Pancreas (tissue), 10 donors: Measurements from ENCODE around the gene AGBL1. TPM values are rescaled to one million over a fixed set of nuclear protein-coding genes. Genes with fewer than 3 reads are reported as not detected.

Experiments used
- ATAC-seq, 4 donors: fragments of 200-7000 bp; cut with Tn5 transposase; one replicate each; pipeline versions ENCODE4 v1.8.0 to v1.9.1; 2020; ENCODE audit warnings: mild to moderate bottlenecking in 4 of 4, moderate library complexity in 4 of 4
- DNase-seq, 6 donors: peaks; one replicate each; pipeline ENCODE4 v3.0.0-alpha.2; 2020
- FAIRE-seq: peaks from 2 replicates; lab custom pipeline; 2012; peaks lifted over from hg19 to GRCh38; lab: Jason Lieb, UNC
- H3K27ac ChIP-seq, 4 donors: fragments of 200-600 bp; sonication (generic); 1 replicate in 3 of 4; 2 replicates in 1 of 4; pipeline versions ENCODE4 v1.5.0 to v1.8.0; 2020
- H3K27me3 ChIP-seq, 4 donors: fragments of 200-600 bp; one replicate each; pipeline ENCODE4 v1.8.0; 2021
- H3K36me3 ChIP-seq, 3 donors: fragments of 200-600 bp; sonication (generic) in 1 of 3; one replicate each; pipeline versions ENCODE4 v1.5.0 to v1.8.0; 2020 to 2021
- H3K4me1 ChIP-seq, 3 donors: fragments of 200-600 bp; one replicate each; pipeline ENCODE4 v1.8.0; 2021
- H3K4me3 ChIP-seq, 4 donors: fragments of 200-600 bp; sonication (generic) in 2 of 4; one replicate each; pipeline versions ENCODE4 v1.5.0 to v1.8.0; 2020 to 2021
- H3K9me3 ChIP-seq, 4 donors: fragments of 200-600 bp; one replicate each; pipeline ENCODE4 v1.8.0; 2021
- WGBS, 2 donors: extraction: QIAGEN DNeasy Blood & Tissue Kit; methylation state at CpG; one replicate each; pipeline ENCODE4 v1.1.7; 2013; 5-methylcytosine and 5-hydroxymethylcytosine counted together
- intact Hi-C, 3 donors: fragments of 100-400 bp; cut with DNase I; formaldehyde crosslinking; loops; one replicate each; pipeline versions ENCODE4 v1.11.1 to v1.14.2; 2022
- polyA plus RNA-seq, 2 donors: library from polyadenylated mRNA; stranded (reverse); fragments of 200-250 nt; gene quantifications; one replicate each; pipeline ENCODE4 v1.2.3, GENCODE V29; 2013
- total RNA-seq, 6 donors: library from RNA; stranded (reverse); fragmentation: NEBNext Ultra II Directional in 4 of 6; extraction: Animal tissue kit (Norgen Biotek cat#: 25700) in 4 of 6; gene quantifications; one replicate each; pipeline versions ENCODE4 v1.2.1 to v1.2.4, GENCODE V29; 2021 to 2023
- TF ChIP-seq, protein P1 (sequence below), 4 donors: fragments of 200-600 bp; sonication (generic) in 3 of 4; IDR thresholded peaks; one replicate each; pipeline versions ENCODE4 v1.5.0 to v1.8.0; 2021; ENCODE audit warnings: antibody characterized with exemption in 4 of 4
- donor health status: healthy with polysubstance abuse.
- donor health status: DM: no; HTN: no; CAD: no; lungs with moderate emphysema.
- donor health status: DM: no; HTN: no; CAD: no.
- donor health status: control.
- donor health status: control.
- donor health status: Bipolar disorder and iron deficiency.
- donor health status: DM: yes; HTN: yes; CAD: no.
- donor health status: DM: no; HTN: no; CAD: no.
- donor health status: DM: no; HTN: no; CAD: no.
- donor health status: DM: yes; HTN: yes; CAD: no.

Gene AGBL1
- total and polyA plus RNA-seq, 8 donors, result under 0.01 to 0.06 (median 0.05) TPM; not detected in 5

DNA sequence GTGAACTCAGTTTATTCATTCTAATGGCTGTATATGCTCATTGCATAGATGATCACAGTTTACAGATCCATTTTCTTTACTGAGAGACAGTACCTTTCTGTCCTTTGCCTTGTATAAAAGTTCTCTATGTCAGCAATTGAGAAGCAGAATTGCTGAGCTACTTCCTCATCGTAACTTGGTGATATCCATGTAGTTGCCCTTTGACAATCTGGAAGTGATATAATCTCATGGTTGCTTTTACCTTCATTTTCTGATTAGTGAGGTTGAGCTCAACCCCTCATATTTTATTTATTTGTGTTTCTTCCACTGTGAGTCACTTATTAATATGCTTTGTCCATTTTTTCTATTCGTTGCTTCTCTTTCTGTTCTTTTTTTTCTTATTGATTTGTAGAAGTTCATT is 696.5 kb downstream of the AGBL1 start:
- FAIRE-seq (no peak), ATAC-seq (no peak), DNase-seq (no peak)
- Histone ChIP-seq H3K4me3 (no peak overlapping the region), H3K9me3 (no peaks in the 10 kb centered on the region), H3K36me3 (no peaks in the 10 kb centered on the region), H3K27ac (no peak overlapping the region), H3K27me3 (no peaks in the 10 kb centered on the region), H3K4me1 (no peaks in the 10 kb centered on the region)
- intact Hi-C loops, result no loop called here
- WGBS, 2 donors, result 63 to 72% methylated on average over 2 of the region's 2 CpGs
- TF ChIP-seq, protein P1, sequence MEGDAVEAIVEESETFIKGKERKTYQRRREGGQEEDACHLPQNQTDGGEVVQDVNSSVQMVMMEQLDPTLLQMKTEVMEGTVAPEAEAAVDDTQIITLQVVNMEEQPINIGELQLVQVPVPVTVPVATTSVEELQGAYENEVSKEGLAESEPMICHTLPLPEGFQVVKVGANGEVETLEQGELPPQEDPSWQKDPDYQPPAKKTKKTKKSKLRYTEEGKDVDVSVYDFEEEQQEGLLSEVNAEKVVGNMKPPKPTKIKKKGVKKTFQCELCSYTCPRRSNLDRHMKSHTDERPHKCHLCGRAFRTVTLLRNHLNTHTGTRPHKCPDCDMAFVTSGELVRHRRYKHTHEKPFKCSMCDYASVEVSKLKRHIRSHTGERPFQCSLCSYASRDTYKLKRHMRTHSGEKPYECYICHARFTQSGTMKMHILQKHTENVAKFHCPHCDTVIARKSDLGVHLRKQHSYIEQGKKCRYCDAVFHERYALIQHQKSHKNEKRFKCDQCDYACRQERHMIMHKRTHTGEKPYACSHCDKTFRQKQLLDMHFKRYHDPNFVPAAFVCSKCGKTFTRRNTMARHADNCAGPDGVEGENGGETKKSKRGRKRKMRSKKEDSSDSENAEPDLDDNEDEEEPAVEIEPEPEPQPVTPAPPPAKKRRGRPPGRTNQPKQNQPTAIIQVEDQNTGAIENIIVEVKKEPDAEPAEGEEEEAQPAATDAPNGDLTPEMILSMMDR (IDR thresholded peaks at IDR 0.05), result no peak

DNA sequence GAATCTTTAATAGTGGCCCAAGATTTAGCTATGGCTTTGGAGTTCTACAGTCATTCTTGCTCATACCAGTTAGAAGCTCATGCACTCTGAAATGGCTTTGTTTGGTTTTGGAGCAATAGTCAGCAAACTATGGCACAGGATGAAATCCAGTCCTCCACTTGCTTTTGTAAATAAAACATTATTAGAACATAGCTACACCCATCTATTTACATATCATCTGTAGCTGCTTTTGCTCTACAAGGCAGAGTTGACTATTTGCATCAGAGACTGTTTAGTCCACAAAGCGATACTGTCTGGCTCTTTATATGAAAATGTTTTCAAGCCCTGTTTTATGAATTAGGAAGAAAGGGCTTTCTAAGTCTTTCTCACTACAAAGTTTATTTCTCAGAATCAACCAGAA is 716.9 kb downstream of the AGBL1 start:
- intact Hi-C loops, result no loop called here
- no peaks in the 10 kb centered on the region for H3K4me1 ChIP-seq
- H3K27ac ChIP-seq, result no peak overlapping the region
- WGBS, 2 donors, result 82 to 93% methylated on average over 1 of the region's 1 CpG
- DNase-seq (no peak), ATAC-seq (no peak), FAIRE-seq (no peak)
- TF ChIP-seq, protein P1 (IDR thresholded peaks at IDR 0.05), result no peak
- no peak overlapping the region for H3K4me3 ChIP-seq
- H3K36me3 ChIP-seq, result no peaks in the 10 kb centered on the region
- H3K9me3 ChIP-seq, result no peaks in the 10 kb centered on the region
- no peaks in the 10 kb centered on the region for H3K27me3 ChIP-seq

DNA sequence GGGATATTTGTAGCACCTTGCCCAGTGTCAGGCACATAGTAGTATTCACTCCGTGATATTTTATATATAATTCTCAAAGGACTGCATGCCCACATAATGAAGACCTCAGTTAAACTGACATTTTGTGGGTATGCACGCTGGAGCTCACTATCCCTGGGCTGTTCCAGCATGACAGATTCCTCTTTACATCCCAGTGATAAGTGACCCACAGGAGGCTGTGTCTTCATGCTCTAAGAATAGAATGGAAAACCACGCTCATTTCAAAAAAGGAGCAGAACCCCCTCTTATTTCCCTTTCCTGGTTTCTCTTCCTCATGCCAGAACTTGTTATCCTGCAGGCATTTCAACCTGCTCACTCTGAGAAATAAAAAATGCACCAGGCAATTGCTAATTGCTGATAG is 717.5 kb downstream of the AGBL1 start:
- Histone ChIP-seq H3K9me3 (no peaks in the 10 kb centered on the region), H3K4me3 (no peak overlapping the region), H3K36me3 (no peaks in the 10 kb centered on the region), H3K27ac (no peak overlapping the region), H3K27me3 (peaks cover 0 to 3% (median 0%) of the 10 kb centered on the region in 4 donors), H3K4me1 (no peaks in the 10 kb centered on the region)
- FAIRE-seq, result no peak
- no peak for DNase-seq
- intact Hi-C loops, result no loop called here
- 43 to 51% methylated on average over 3 of the region's 3 CpGs for WGBS, 2 donors
- no peak for ATAC-seq
- TF ChIP-seq, protein P1 (IDR thresholded peaks at IDR 0.05), result no peak

DNA sequence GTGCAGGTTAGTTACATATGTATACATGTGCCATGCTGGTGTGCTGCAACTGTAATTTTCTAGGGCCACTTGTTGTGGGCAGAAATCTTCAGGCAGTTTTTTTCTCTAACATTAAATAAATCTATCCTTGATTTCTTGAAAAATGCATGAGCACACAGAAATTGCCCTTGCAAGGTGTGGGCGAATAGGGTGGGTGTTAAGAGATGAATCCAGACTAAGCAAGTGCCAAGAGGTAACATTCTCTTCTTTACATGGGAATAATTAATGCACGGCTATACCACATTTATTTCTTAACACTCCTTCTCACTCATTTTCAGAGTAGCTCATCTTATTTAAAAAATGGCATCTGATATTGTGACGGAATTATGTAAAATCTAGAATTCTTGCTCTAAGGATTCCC is 719.6 kb downstream of the AGBL1 start:
- TF ChIP-seq, protein P1 (IDR thresholded peaks at IDR 0.05), result no peak
- H3K27me3 ChIP-seq, result peaks cover 0 to 6% (median 0%) of the 10 kb centered on the region in 4 donors
- H3K9me3 ChIP-seq, result no peaks in the 10 kb centered on the region
- H3K4me3 ChIP-seq, result no peak overlapping the region
- H3K27ac ChIP-seq, result no peak overlapping the region
- intact Hi-C loops, result no loop called here
- no peak for FAIRE-seq
- ATAC-seq, result no peak
- WGBS, 2 donors, result 60 to 87% methylated on average over 3 of the region's 3 CpGs
- DNase-seq, result no peak
- H3K4me1 ChIP-seq, result no peaks in the 10 kb centered on the region
- H3K36me3 ChIP-seq, result no peaks in the 10 kb centered on the region

DNA sequence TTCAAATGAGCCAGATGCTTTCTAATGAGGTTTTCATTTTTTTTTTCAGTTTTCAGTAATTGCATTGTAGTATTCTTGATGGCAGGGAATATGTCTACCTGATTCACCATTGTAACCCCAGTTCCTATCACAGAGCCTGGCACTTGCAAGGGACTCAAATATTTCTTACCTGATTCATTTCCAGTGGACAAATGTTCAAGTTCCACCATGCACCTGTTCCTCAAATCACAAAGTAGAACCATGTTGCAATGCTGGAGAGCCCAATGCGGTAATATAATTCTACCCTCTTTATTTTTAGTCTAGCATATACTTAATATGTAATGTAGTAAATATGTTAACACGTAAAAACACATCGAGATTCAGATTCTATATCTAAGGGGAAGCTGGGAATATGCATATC is 722.6 kb downstream of the AGBL1 start:
- TF ChIP-seq, protein P1 (IDR thresholded peaks at IDR 0.05), result no peak
- H3K36me3 ChIP-seq, result no peaks in the 10 kb centered on the region
- intact Hi-C loops, result no loop called here

More for the DNA sequence above, 722.6 kb downstream of the AGBL1 start:
- peaks cover 0 to 6% (median 0%) of the 10 kb centered on the region in 4 donors for H3K27me3 ChIP-seq
- DNase-seq (no peak), FAIRE-seq (no peak), ATAC-seq (no peak)
- no peak overlapping the region for H3K4me3 ChIP-seq
- no peak overlapping the region for H3K27ac ChIP-seq
- no peaks in the 10 kb centered on the region for H3K4me1 ChIP-seq
- 56 to 68% methylated on average over 3 of the region's 3 CpGs for WGBS, 2 donors
- H3K9me3 ChIP-seq, result no peaks in the 10 kb centered on the region
